ENCODE data around the gene METTL21C.

The METTL21C gene

DNA sequence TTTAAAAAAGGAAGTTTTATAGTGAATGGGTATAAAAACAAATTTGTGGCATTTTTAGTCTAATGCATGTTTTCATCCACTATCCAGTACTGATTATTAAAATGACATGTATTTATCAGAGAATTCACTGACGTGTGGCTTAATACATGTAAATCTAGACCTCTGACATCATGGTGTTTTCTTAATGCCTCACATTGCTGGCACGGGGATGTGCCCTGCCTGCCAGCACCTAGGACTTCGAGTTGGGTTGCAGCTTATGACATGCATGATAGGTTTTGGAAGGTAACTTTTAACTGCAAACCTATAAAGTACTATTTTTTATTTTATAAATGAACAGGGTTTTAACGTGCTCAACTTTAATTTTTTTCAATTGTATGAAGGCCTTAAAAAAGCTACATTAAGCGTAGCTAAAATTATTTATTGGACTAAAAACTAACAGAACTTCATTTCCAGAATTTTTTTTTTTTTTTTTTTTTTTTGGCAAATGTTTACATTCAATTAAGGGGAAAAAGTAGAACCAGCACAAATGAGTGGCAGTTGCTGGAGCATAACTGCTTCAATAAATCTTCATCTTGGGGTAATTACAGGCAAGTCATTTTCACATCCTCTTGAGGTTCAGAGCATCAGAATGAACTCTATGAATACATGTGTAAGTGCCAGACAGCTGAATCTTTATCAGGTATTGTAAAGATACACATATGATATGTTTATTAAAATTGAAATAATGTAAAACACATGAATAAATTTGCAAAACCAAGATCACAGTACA lies 16.3 kb downstream of the METTL21C start:
- in situ Hi-C loops (cut with MboI; ENCODE audit: low sequenced_read_pairs, unreplicated experiment), result no loop called here
- TF ChIP-seq CTCF (IDR thresholded peaks at IDR 0.05; ENCODE audit: borderline replicate concordance, control extremely low read depth, extremely low read depth, insufficient read depth, missing control alignments), result no peak
- DNase-seq (ENCODE audit: low spot score), result no peak

GRCh38 chr13:102677122-102677521 lies 17.7 kb downstream of the METTL21C start:
- in situ Hi-C loops (cut with MboI; ENCODE audit: low sequenced_read_pairs, unreplicated experiment), result no loop called here
- DNase-seq (ENCODE audit: low spot score), result no peak
- no peak for TF ChIP-seq CTCF (IDR thresholded peaks at IDR 0.05; ENCODE audit: borderline replicate concordance, control extremely low read depth, extremely low read depth, insufficient read depth, missing control alignments)

DNA sequence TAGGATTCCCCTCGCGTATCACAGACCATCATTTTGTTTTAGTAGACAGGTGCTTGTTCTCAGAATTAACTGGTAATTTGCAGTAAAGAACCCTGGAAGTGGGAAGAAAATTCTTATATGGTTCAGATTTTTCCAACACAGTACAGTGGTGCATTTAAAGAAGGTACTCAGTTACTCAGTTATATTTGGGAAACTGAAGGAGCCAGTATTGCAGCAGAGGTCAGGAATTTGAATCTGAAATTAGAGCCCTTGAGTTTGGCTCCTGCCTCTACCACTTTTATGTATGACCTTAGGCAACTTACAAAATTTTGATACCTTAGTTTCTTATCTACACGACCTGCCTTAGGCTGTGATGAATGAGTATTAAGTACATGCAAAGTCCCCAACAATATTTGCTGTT lies 19.7 kb downstream of the METTL21C start:
- no peak for DNase-seq (ENCODE audit: low spot score)
- in situ Hi-C loops (cut with MboI; ENCODE audit: low sequenced_read_pairs, unreplicated experiment), result no loop called here
- TF ChIP-seq CTCF (IDR thresholded peaks at IDR 0.05; ENCODE audit: borderline replicate concordance, control extremely low read depth, extremely low read depth, insufficient read depth, missing control alignments), result no peak

DNA sequence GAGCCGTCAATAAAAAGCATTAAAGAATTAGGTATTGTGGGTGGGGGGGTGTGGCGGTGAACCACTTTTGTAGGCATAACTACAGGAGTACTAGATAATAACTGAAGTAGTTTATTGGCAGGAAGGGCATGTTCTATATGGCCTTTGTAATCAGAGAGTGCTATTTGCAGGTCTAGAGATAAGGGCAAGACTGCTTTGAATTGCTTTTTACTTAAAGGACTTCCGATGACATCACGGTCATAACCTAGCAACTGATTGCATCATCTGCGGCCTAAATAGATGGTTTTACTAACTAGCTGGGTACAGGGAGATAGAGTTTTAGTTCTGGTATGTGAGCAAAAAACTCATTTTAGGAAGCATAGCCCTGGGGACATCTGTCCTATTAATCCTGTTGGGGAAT lies 24.7 kb downstream of the METTL21C start:
- TF ChIP-seq CTCF (IDR thresholded peaks at IDR 0.05; ENCODE audit: borderline replicate concordance, control extremely low read depth, extremely low read depth, insufficient read depth, missing control alignments), result no peak
- in situ Hi-C loops (cut with MboI; ENCODE audit: low sequenced_read_pairs, unreplicated experiment), result no loop called here
- DNase-seq (ENCODE audit: low spot score), result no peak

GRCh38 chr13:102667911-102668310 lies 26.9 kb downstream of the METTL21C start:
- in situ Hi-C loops (cut with MboI; ENCODE audit: low sequenced_read_pairs, unreplicated experiment), result no loop called here
- no peak for DNase-seq (ENCODE audit: low spot score)
- TF ChIP-seq CTCF (IDR thresholded peaks at IDR 0.05; ENCODE audit: borderline replicate concordance, control extremely low read depth, extremely low read depth, insufficient read depth, missing control alignments), result no peak

DNA sequence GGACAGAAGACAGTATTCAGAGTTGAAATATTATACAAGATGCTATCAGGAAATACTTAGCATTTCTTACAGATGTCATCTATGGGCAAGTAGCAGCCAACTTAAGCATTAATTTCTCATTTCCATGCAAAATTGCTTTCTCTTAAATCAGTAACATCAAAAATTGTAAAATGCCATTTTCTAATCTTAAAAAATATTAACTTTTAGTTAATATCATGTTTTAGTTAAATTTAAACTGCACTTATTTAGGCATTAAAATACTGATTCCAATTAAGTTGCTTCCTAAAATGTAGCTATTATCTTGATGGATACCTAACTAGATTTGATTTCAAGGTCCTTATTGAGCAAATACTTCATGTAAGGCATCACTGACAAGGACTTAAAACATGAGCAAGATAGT lies 27.8 kb downstream of the METTL21C start:
- no peak for TF ChIP-seq CTCF (IDR thresholded peaks at IDR 0.05; ENCODE audit: borderline replicate concordance, control extremely low read depth, extremely low read depth, insufficient read depth, missing control alignments)
- in situ Hi-C loops (cut with MboI; ENCODE audit: low sequenced_read_pairs, unreplicated experiment), result no loop called here
- no peak for DNase-seq (ENCODE audit: low spot score)
